ENCODE data around the gene PNPT1.
A peak's percentile ranks its signal among the peaks of the same experiment; 100 is the strongest.
"Not testable (repeated sequence)": the region's sequence is repeated elsewhere in the genome, so short reads cannot be mapped to it uniquely, and the experiment has no call there.

The PNPT1 gene

DNA sequence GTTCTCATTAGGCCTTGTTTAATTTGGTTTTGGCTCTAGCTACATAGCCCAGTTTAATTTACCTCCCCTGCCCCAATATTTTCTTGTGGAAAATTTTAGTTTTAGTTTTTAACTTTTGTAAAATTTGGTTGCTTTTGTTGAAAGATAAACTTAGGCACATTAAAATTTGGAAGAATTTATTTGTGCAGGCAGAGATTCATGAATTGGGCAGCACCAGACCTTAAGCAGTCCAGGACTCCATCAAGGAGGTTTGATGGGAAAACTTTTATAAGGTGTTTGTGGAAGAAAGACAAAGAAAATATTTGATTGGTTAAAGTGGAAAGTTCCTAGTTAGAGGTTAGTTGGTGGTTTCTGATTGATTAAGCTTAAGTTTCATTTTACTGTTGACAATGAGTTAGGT is 16.4 kb upstream of the PNPT1 start:
- DNase-seq (ENCODE audit: low spot score in 2 of 2): no peak
- no peak overlapping the region for H3K4me3 Mint-ChIP-seq
- no peaks in the 10 kb centered on the region for H3K36me3 Mint-ChIP-seq
- H3K4me1 Mint-ChIP-seq: no peaks in the 10 kb centered on the region
- ATAC-seq: no peak
- no peaks in the 10 kb centered on the region for H3K9me3 Mint-ChIP-seq
- H3K27ac Mint-ChIP-seq: no peak overlapping the region

DNA sequence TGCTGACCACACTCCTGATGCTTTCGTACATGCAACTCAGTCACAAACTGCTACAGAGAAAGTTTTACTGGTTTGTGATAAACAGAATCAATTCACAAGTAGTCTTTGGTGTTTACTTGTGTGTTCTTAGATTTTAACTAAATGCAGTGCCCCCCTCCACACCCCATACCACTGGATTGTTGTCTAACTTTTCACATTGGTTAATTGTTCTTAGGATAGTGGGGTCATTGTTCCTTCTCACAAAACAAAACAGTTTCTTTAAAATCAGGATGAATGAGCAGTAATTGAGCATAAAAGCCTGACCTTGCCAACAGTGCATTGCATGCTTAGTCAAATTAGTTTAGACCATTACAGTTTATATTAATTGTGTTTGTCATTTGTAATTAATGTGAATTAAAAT is 14.1 kb upstream of the PNPT1 start:
- ATAC-seq (no peak), DNase-seq (ENCODE audit: low spot score in 2 of 2) (no peak)
- Mint-ChIP-seq H3K9me3 (no peaks in the 10 kb centered on the region), H3K36me3 (no peaks in the 10 kb centered on the region), H3K27ac (no peak overlapping the region), H3K4me1 (no peaks in the 10 kb centered on the region), H3K4me3 (no peak overlapping the region)

DNA sequence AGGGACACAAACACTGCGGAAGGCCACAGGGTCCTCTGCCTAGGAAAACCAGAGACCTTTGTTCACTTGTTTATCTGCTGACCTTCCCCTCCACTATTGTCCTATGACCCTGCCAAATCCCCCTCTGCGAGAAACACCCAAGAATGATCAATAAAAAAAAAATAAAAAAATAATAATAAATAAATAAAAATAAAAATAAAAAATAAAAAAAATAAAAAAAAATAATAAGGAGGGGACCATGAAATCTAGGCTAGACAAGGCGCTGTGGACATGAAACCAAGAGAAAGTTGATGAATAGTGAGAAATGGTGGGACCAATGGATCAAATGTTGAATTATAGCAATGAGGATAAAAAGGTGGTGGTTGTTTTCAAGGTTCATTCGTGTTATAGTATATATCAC is 12.6 kb upstream of the PNPT1 start:
- DNase-seq (ENCODE audit: low spot score in 2 of 2): not testable (repeated sequence)

GRCh38 chr2:55705027-55705653 is 11.5 kb upstream of the PNPT1 start:
- Mint-ChIP-seq H3K4me1 (no peaks in the 10 kb centered on the region), H3K36me3 (no peaks in the 10 kb centered on the region), H3K27ac (no peak overlapping the region), H3K4me3 (no peak overlapping the region), H3K9me3 (no peaks in the 10 kb centered on the region)
- ATAC-seq: no peak
- no peak for DNase-seq (ENCODE audit: low spot score in 2 of 2)

More for the DNA sequence above, 12.6 kb upstream of the PNPT1 start:
- not testable (repeated sequence) for H3K9me3 Mint-ChIP-seq, H3K36me3 Mint-ChIP-seq, H3K4me3 Mint-ChIP-seq, H3K4me1 Mint-ChIP-seq, ATAC-seq, H3K27ac Mint-ChIP-seq

- H3K9me3 Mint-ChIP-seq: no peaks in the 10 kb centered on the region
- H3K36me3 Mint-ChIP-seq: no peaks in the 10 kb centered on the region
- DNase-seq (ENCODE audit: low spot score in 2 of 2): no peak
- ATAC-seq: no peak
- H3K4me1 Mint-ChIP-seq: no peaks in the 10 kb centered on the region
- no peak overlapping the region for H3K4me3 Mint-ChIP-seq
- no peak overlapping the region for H3K27ac Mint-ChIP-seq
Measured at GRCh38 chr2:55703350-55703749, 9.7 kb upstream of the PNPT1 start.

DNA sequence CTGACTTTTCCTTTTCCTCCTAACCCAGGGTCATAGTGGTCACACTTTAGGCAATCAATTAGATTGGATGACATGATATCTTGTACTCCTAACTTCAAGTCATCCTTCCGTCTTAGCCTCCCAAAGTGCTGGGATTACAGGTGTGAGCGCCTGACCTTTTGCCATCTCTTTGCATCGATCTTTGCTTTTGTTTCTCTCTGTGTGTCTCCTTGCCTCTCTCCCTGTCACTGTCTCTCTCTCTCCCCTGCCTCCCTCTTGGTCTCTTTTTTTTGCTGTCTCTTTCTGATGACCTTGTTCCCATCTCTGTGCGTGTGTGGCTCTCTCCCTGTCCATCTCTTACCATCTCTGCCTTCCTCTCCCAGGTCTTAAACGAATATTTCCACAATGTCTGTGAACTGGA is 904 bp downstream of the PNPT1 start:
- peaks cover 17% of the 10 kb centered on the region for H3K36me3 Mint-ChIP-seq
- peak overlapping the region; percentile 93 for H3K27ac Mint-ChIP-seq
- DNase-seq (ENCODE audit: low spot score in 2 of 2); ATAC-seq; H3K9me3 Mint-ChIP-seq; H3K4me1 Mint-ChIP-seq: not testable (repeated sequence)
- H3K4me3 Mint-ChIP-seq: peak overlapping the region; percentile 99

DNA sequence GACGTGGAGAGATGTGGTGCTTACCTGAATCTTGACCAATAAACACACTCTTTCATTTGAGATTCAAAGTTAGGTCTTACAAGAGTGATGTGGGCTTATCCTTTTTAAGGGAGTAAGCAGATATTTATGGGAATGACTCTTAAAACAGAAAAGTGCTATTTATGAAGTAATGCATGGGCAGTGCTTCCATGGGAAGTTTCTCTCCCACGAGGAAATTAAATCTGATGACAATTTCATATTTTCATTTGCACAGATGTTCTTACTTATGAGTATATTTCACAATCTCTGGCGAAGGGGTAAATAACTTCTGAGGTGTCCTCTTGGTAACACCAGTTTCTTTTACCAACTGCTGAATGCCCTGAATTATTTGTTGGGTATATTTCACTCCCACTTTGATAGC is 21.0 kb downstream of the PNPT1 start:
- peaks cover 95% of the 10 kb centered on the region for H3K36me3 Mint-ChIP-seq
- no peak overlapping the region for H3K4me3 Mint-ChIP-seq
- no peak for ATAC-seq
- peak overlapping the region; percentile 5 for H3K27ac Mint-ChIP-seq
- no peaks in the 10 kb centered on the region for H3K9me3 Mint-ChIP-seq
- no peak for DNase-seq (ENCODE audit: low spot score in 2 of 2)
- no peaks in the 10 kb centered on the region for H3K4me1 Mint-ChIP-seq

DNA sequence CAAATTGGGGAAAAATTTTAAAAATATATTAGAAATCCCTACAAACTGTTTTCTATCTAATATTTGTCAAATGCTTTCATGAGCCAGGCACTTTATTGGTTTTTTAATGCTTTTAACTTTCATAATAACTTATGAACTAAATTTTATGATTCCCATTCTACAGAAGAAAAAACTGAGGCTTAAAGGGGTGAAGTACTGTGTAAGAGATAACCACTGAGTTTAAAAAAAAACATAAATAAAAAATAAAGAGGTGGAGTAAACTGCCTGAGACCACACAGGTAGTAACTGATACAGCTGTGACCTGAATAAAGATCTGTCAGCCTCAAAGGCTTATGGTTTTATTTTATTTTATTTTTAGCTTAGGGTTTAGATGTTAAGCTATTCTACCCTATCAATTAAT is 24.7 kb downstream of the PNPT1 start:
- DNase-seq (ENCODE audit: low spot score in 2 of 2) (no peak), ATAC-seq (no peak)
- Mint-ChIP-seq H3K36me3 (peaks cover 96% of the 10 kb centered on the region), H3K4me3 (no peak overlapping the region), H3K4me1 (no peaks in the 10 kb centered on the region), H3K27ac (no peak overlapping the region), H3K9me3 (no peaks in the 10 kb centered on the region)

GRCh38 chr2:55653255-55653654 is 40.4 kb downstream of the PNPT1 start:
- H3K4me1 Mint-ChIP-seq: no peaks in the 10 kb centered on the region
- no peak overlapping the region for H3K4me3 Mint-ChIP-seq
- H3K9me3 Mint-ChIP-seq: no peaks in the 10 kb centered on the region
- DNase-seq (ENCODE audit: low spot score in 2 of 2) (no peak), ATAC-seq (no peak)
- no peak overlapping the region for H3K27ac Mint-ChIP-seq
- peaks cover 79% of the 10 kb centered on the region for H3K36me3 Mint-ChIP-seq

GRCh38 chr2:55649211-55649610 is 44.4 kb downstream of the PNPT1 start:
- ATAC-seq: no peak
- no peak overlapping the region for H3K4me3 Mint-ChIP-seq
- no peak overlapping the region for H3K27ac Mint-ChIP-seq
- peaks cover 81% of the 10 kb centered on the region for H3K36me3 Mint-ChIP-seq
- H3K9me3 Mint-ChIP-seq: no peaks in the 10 kb centered on the region
- no peak for DNase-seq (ENCODE audit: low spot score in 2 of 2)
- no peaks in the 10 kb centered on the region for H3K4me1 Mint-ChIP-seq

DNA sequence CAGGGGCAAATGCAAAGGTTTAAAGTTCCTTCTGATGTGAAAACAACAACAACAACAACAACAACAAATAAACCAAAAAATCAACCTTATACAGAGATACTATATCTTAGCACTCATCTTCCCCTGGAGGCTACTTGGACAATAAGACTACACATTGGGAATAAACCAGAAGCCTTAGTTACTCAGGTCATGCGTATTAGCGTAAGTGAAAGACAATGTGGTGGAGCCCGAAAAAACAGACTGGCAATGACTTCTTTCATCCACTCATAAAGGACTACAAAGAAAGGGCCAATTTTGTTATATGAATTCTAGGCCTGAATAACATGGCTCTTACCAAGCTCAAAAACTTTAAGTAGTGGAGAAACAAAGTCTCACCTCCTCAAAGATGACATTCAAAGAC is 56.8 kb downstream of the PNPT1 start:
- H3K36me3 Mint-ChIP-seq: peaks cover 97% of the 10 kb centered on the region
- H3K9me3 Mint-ChIP-seq: no peaks in the 10 kb centered on the region
- no peak overlapping the region for H3K4me3 Mint-ChIP-seq

GRCh38 chr2:55628931-55629330 is 64.7 kb downstream of the PNPT1 start:
- Mint-ChIP-seq H3K4me1 (peaks cover 25% of the 10 kb centered on the region), H3K4me3 (no peak overlapping the region), H3K27ac (no peak overlapping the region), H3K36me3 (peaks cover 53% of the 10 kb centered on the region), H3K9me3 (no peaks in the 10 kb centered on the region)
- DNase-seq (ENCODE audit: low spot score in 2 of 2) (no peak), ATAC-seq (no peak)

More for the DNA sequence above, 56.8 kb downstream of the PNPT1 start:
- no peak for ATAC-seq
- DNase-seq (ENCODE audit: low spot score in 2 of 2): no peak
- H3K4me1 Mint-ChIP-seq: no peaks in the 10 kb centered on the region
- peak overlapping the region; percentile 32 for H3K27ac Mint-ChIP-seq

DNA sequence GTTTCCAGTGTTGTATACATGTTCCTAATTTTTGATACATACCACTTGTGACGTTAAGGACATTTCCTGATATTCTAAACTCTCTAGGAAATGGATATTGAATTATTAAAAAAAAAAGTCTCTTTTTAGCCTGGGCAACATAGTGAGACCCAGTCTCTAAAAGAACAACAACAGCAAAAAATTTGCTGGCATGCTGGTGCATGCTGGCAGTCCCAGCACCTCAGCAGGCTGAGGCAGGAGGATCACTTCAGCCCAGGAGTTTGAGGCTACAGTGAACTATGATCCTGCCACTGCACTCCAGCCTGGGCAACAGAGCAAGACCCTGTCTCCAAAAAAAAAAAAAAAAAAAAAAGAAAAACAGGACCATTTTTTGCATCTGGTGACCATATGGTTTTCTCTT is 65.7 kb downstream of the PNPT1 start:
- Mint-ChIP-seq H3K4me1 (peaks cover 35% of the 10 kb centered on the region), H3K4me3 (no peak overlapping the region), H3K9me3 (no peaks in the 10 kb centered on the region), H3K27ac (no peak overlapping the region), H3K36me3 (peaks cover 48% of the 10 kb centered on the region)
- no peak for DNase-seq (ENCODE audit: low spot score in 2 of 2)
- ATAC-seq: no peak

GRCh38 chr2:55621802-55622201 is 71.8 kb downstream of the PNPT1 start:
- H3K4me1 Mint-ChIP-seq: peaks cover 37% of the 10 kb centered on the region

GRCh38 chr2:55620123-55620779 is 73.4 kb downstream of the PNPT1 start:
- no peak for DNase-seq (ENCODE audit: low spot score in 2 of 2)
- H3K36me3 Mint-ChIP-seq: peaks cover 25% of the 10 kb centered on the region
- peaks cover 28% of the 10 kb centered on the region for H3K4me1 Mint-ChIP-seq
- H3K27ac Mint-ChIP-seq: no peak overlapping the region
- H3K9me3 Mint-ChIP-seq: no peaks in the 10 kb centered on the region
- H3K4me3 Mint-ChIP-seq: no peak overlapping the region
- ATAC-seq: no peak

More at GRCh38 chr2:55621802-55622201, 71.8 kb downstream of the PNPT1 start:
- Mint-ChIP-seq H3K4me3 (no peak overlapping the region), H3K9me3 (no peaks in the 10 kb centered on the region), H3K36me3 (peaks cover 25% of the 10 kb centered on the region), H3K27ac (no peak overlapping the region)
- ATAC-seq (no peak), DNase-seq (ENCODE audit: low spot score in 2 of 2) (no peak)

DNA sequence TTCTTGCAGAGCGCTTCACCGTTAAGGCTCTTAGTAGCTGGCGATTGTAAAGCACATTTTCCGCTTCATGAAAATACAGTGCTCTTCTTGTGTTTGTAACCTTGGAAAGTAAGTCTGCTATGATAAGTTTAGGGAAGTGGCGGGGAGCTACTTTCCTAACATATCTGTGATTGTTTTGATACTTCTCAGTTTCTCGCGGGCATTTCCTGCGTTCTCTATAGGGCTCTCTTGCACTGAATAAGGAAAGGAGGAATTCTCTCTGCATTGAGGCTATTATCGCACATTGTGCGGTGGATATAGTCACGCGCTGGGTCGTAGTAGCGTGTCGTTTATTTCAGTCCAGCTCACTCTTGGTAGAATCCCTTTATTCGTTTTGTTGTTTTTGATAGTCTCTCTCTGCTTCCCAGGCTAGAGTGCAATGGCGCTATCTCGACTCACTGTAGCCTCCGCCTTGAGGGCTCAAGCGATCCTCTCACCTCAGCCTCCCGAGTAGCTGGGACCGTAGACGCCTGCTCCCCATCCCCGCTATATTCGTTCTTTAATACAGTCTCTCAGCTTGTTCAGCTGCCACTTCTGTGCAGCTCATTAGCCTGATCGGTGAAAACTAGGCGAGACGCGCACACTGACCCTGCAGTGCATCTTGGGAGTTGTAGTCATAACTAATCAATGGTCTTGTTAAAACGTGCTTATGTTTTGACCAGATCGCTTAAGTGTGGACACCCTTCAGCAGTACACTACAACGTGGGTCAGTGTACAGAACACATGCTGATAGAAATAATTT is 75.2 kb downstream of the PNPT1 start:
- H3K4me1 Mint-ChIP-seq: peaks cover 23% of the 10 kb centered on the region
- peak; percentile 12 for ATAC-seq
- H3K9me3 Mint-ChIP-seq: no peaks in the 10 kb centered on the region
- no peak overlapping the region for H3K4me3 Mint-ChIP-seq
- no peak overlapping the region for H3K27ac Mint-ChIP-seq
- peaks cover 16% of the 10 kb centered on the region for H3K36me3 Mint-ChIP-seq
- peak; percentile 29 to 69 for DNase-seq (ENCODE audit: low spot score in 2 of 2)
